HepG2 (cell line): ENCODE data around the gene MRPL30. TPM values are rescaled to one million over a fixed set of nuclear protein-coding genes. Genes with fewer than 3 reads are reported as not detected.

ENCODE experiments used
- ARNTL ChIP-seq: sonication (generic); formaldehyde crosslinking; IDR thresholded peaks from 2 replicates; pipeline ENCODE4 v1.4.0; 2020; ENCODE audit warnings: mild to moderate bottlenecking, missing genetic modification reagents
- MLXIP ChIP-seq: sonication (generic); formaldehyde crosslinking; IDR thresholded peaks from 2 replicates; pipeline ENCODE4 v1.9.0; 2021; ENCODE audit warnings: missing genetic modification reagents, borderline replicate concordance
- MYPOP ChIP-seq: sonication (generic); formaldehyde crosslinking; IDR thresholded peaks from 2 replicates; pipeline ENCODE4 v1.8.1; 2023; ENCODE audit warnings: mild to moderate bottlenecking, moderate library complexity, missing genetic modification reagents
- ONECUT2 ChIP-seq: sonication (generic); formaldehyde crosslinking; IDR thresholded peaks from 2 replicates; pipeline ENCODE4 v1.4.0; 2020; ENCODE audit warnings: missing genetic modification reagents
- RERE ChIP-seq: IDR thresholded peaks from 2 replicates; pipeline ENCODE4 v1.6.1; 2016; ENCODE audit warnings: low read depth, missing genetic modification reagents, missing compliant biosample characterization
- REST ChIP-seq, 2 experiments: IDR thresholded peaks; 2 replicates each; pipeline ENCODE4 v1.6.1; 2011 to 2012; ENCODE audit warnings: low read length in 2 of 2, borderline replicate concordance in 1 of 2, low read depth in 1 of 2, mild to moderate bottlenecking in 1 of 2, moderate library complexity in 1 of 2
- SALL1 ChIP-seq: sonication (generic); formaldehyde crosslinking; IDR thresholded peaks from 2 replicates; pipeline ENCODE4 v1.8.0; 2022; ENCODE audit warnings: mild to moderate bottlenecking, missing genetic modification reagents
- SKI ChIP-seq: fragments of 450-650 bp; IDR thresholded peaks from one replicate; pipeline ENCODE4 v1.6.1; 2018; ENCODE audit warnings: mild to moderate bottlenecking; ENCODE audit not compliant: partially characterized antibody
- TFDP2 ChIP-seq: sonication (generic); formaldehyde crosslinking; IDR thresholded peaks from 2 replicates; pipeline ENCODE4 v1.4.0; 2020; ENCODE audit warnings: missing genetic modification reagents
- ZNF546 ChIP-seq: sonication (generic); formaldehyde crosslinking; conservative IDR thresholded peaks from 2 replicates; pipeline ENCODE4 v1.8.1; 2023; ENCODE audit warnings: mild to moderate bottlenecking, missing genetic modification reagents
- polyA plus RNA-seq, 8 experiments: library from polyadenylated mRNA; depleted of rRNA in 3 of 8; stranded (reverse) in 7 of 8; unstranded in 1 of 8; fragments of >200 nt; fragmentation: Illumina TruSeq in 4 of 8; extraction: Trizol in 4 of 8; gene quantifications; 2 replicates each; pipeline versions ENCODE4 v1.2.1 to v1.2.3, GENCODE V29; 2011 to 2016; ENCODE audit warnings: low read depth in 4 of 8, missing spikeins in 1 of 8, mixed read lengths in 1 of 8; ENCODE audit not compliant: insufficient read depth in 1 of 8
- total RNA-seq, 5 experiments: library from RNA; depleted of rRNA; stranded (reverse); fragments of >200 nt; fragmentation: Illumina TruSeq; extraction: Trizol; gene quantifications; 2 replicates each; pipeline ENCODE4 v1.2.3, GENCODE V29; 2016; ENCODE audit warnings: low read depth in 1 of 5

Gene MRPL30
- total and polyA plus RNA-seq, 2 of the 13 experiments (the other 11 are each of a cell fraction or from before 2014, with no cell fraction given), result 30.2 to 75.3 TPM

GRCh38 chr2:99180755-99181623 is at the start of gene MRPL30, which contains the start of gene MITD1 (continued):
- no peak for TF ChIP-seq RERE
- peak; percentile 77 for TF ChIP-seq SKI
- peak in 1 of 2 experiments; percentile 67; a peak in 2 of 4 replicates for TF ChIP-seq REST (IDR thresholded peaks at IDR 0.05; ENCODE audit: borderline replicate concordance in 1 of 2, low read depth in 1 of 2, low read length in 2 of 2)
- TF ChIP-seq MLXIP (CRISPR knock-in tag), result peak; percentile 76
- TF ChIP-seq ZNF546, result 0 out of 2 replicates have a peak, but pooled peaks have one; percentile 82
- peak; percentile 97 for TF ChIP-seq SALL1 (CRISPR knock-in tag)
- TF ChIP-seq ONECUT2, result no peak; the same call in 1 of the 2 replicates
- peak; percentile 92 for TF ChIP-seq TFDP2 (CRISPR knock-in tag)
- TF ChIP-seq MYPOP (CRISPR knock-in tag), result peak; percentile 62
- TF ChIP-seq ARNTL (CRISPR knock-in tag), result peak; percentile 76; the same call in 1 of the 2 replicates
